Transverse colon (tissue), 4 donors: ENCODE results near the gene TIMP1. TPM values are rescaled to one million over a fixed set of nuclear protein-coding genes. Genes with fewer than 3 reads are reported as not detected.

ENCODE experiments used
- DNase-seq: peaks from one replicate; pipeline ENCODE4 v3.0.0-alpha.2; 2019
- H3K27ac ChIP-seq, 4 donors: fragments of 200-600 bp; sonication (generic); 2 replicates each; pipeline ENCODE4 v1.5.1; 2016 to 2018; ENCODE audit warnings: inconsistent platforms in 4 of 4
- H3K27me3 ChIP-seq: fragments of 200-600 bp; sonication (generic); 2 replicates; pipeline ENCODE4 v1.5.1; 2017; ENCODE audit warnings: inconsistent platforms
- H3K36me3 ChIP-seq, 4 donors: fragments of 200-600 bp; sonication (generic); 2 replicates each; pipeline ENCODE4 v1.5.1; 2017 to 2019; ENCODE audit warnings: inconsistent platforms in 4 of 4
- H3K4me1 ChIP-seq, 4 donors: fragments of 200-600 bp; sonication (generic); 2 replicates each; pipeline ENCODE4 v1.5.1; 2017 to 2020; ENCODE audit warnings: inconsistent platforms in 4 of 4
- H3K4me3 ChIP-seq, 4 donors: fragments of 200-600 bp; sonication (generic); 1 replicate in 1 of 4; 2 replicates in 3 of 4; pipeline versions ENCODE4 v1.5.1 to v1.6.1; 2017 to 2019; ENCODE audit warnings: inconsistent platforms in 4 of 4
- H3K9me3 ChIP-seq, 2 donors: fragments of 200-600 bp; sonication (generic); 2 replicates each; pipeline ENCODE4 v1.5.1; 2017 to 2019; ENCODE audit warnings: inconsistent platforms in 2 of 2
- EP300 ChIP-seq: sonication (generic); formaldehyde crosslinking; IDR thresholded peaks from one replicate; pipeline ENCODE4 v1.6.1; 2017; ENCODE audit warnings: antibody characterized with exemption, low read depth
- POLR2A ChIP-seq: fragments of 450-650 bp; IDR thresholded peaks from one replicate; pipeline ENCODE4 v1.6.1; 2016; ENCODE audit warnings: antibody characterized with exemption, mild to moderate bottlenecking, moderate library complexity
- POLR2AphosphoS5 ChIP-seq, 3 donors: sonication (generic); formaldehyde crosslinking; IDR thresholded peaks; one replicate each; pipeline ENCODE4 v1.6.1; 2016; ENCODE audit warnings: antibody characterized with exemption in 3 of 3
- WGBS, 2 donors: methylation state at CpG; one replicate each; pipeline ENCODE4 v1.1.5; 2018; ENCODE audit warnings: low coverage in 1 of 2; 5-methylcytosine and 5-hydroxymethylcytosine counted together
- in situ Hi-C, 4 donors: fragments of 200-750 bp; cut with MboI; loops; one replicate each; pipeline versions ENCODE4 v1.15.0 to v1.15.1; 2017; ENCODE audit warnings: low sequenced_read_pairs in 3 of 4, low pct_ligation_motif_present in 1 of 4, low pct_unique_long_range_greater_than_20kb in 1 of 4
- intact Hi-C: fragments of 100-400 bp; cut with DNase I; formaldehyde crosslinking; loops from one replicate; pipeline ENCODE4 v1.15.1; 2023; ENCODE audit warnings: low total_unique reads
- total RNA-seq, 4 donors: library from RNA; depleted of rRNA; stranded (reverse); fragments of >200 nt; gene quantifications; one replicate each; pipeline ENCODE4 v1.1.0, GENCODE V29; 2016
- TF ChIP-seq, protein P1 (sequence below), 5 experiments: fragments of 200-600 bp in 3 of 5; fragments of 450-650 bp in 2 of 5; sonication (generic) in 3 of 5; IDR thresholded peaks; 1 replicate in 2 of 5; 2 replicates in 3 of 5; pipeline ENCODE4 v1.5.1; 2016 to 2017; ENCODE audit warnings: antibody characterized with exemption in 5 of 5, inconsistent platforms in 3 of 5, mild to moderate bottlenecking in 2 of 5, moderate library complexity in 1 of 5

The TIMP1 gene
- total RNA-seq, 4 donors from 2014 or later = 14.2 to 83.0 (median 43.6) TPM

GRCh38 chrX:47561659-47562151, 20.5 kb upstream of the TIMP1 start:
- peaks cover 0 to 5% (median 0%) of the 10 kb centered on the region in 4 donors for H3K36me3 ChIP-seq
- WGBS, 2 donors = 43% methylated on average over 9 of the region's 9 CpGs; no CpG with 5 or more reads in 1 of the 2 donors
- H3K27ac ChIP-seq = peak overlapping the region; percentile 91 to 95 (median 95)
- no peaks in the 10 kb centered on the region for H3K27me3 ChIP-seq
- in situ Hi-C loops (loop anchor here in 1 of 4 donors (10.0 kb wide), 1 partner anchor 83 kb away; no protein-coding TSS in a partner anchor), intact Hi-C loops (no loop called here)
- TF ChIP-seq POLR2AphosphoS5 (IDR thresholded peaks at IDR 0.05) (no peak), POLR2A (no peak), EP300 (no peak)
- TF ChIP-seq, protein P1, sequence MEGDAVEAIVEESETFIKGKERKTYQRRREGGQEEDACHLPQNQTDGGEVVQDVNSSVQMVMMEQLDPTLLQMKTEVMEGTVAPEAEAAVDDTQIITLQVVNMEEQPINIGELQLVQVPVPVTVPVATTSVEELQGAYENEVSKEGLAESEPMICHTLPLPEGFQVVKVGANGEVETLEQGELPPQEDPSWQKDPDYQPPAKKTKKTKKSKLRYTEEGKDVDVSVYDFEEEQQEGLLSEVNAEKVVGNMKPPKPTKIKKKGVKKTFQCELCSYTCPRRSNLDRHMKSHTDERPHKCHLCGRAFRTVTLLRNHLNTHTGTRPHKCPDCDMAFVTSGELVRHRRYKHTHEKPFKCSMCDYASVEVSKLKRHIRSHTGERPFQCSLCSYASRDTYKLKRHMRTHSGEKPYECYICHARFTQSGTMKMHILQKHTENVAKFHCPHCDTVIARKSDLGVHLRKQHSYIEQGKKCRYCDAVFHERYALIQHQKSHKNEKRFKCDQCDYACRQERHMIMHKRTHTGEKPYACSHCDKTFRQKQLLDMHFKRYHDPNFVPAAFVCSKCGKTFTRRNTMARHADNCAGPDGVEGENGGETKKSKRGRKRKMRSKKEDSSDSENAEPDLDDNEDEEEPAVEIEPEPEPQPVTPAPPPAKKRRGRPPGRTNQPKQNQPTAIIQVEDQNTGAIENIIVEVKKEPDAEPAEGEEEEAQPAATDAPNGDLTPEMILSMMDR (IDR thresholded peaks at IDR 0.05) = no peak
- H3K9me3 ChIP-seq = no peaks in the 10 kb centered on the region
- peak overlapping the region; percentile 52 to 78 (median 66) for H3K4me3 ChIP-seq
- peaks cover 0 to 32% (median 6%) of the 10 kb centered on the region in 4 donors for H3K4me1 ChIP-seq
- DNase-seq = no peak

DNA sequence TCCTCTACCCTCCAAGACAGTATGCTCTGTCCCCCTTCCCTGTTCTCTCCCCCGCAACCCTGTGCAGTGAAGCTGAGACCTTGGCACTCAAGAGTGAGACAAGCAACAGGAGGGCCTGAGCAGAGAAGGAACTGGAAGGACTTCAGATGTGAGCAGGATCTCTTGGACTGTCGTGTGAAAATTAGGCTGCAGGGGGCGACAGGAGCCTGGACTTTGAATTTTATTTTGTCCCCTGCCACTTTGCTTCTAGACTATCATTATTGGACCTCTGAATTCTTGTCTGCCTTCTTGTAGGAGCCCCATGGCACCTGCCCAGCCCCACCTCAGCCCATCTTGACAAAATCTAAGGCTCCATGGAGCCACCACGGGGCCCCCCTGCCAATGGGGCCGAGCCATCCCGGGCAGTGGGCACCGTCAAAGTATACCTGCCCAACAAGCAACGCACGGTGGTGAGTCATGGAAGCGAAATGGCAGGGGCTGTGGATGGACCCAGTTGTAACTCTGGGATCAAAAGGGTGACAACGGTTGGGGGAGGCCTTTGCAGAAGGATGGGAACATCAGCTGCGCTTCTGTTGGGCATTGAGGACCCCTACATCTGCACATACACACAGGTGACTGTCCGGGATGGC, 19.5 kb upstream of the TIMP1 start:
- no peak for DNase-seq
- intact Hi-C loops (no loop called here), in situ Hi-C loops (loop anchor here in 1 of 4 donors (10.0 kb wide), 1 partner anchor 82 kb away; no protein-coding TSS in a partner anchor)
- H3K9me3 ChIP-seq = no peaks in the 10 kb centered on the region
- peaks cover 0 to 29% (median 6%) of the 10 kb centered on the region in 4 donors for H3K4me1 ChIP-seq
- WGBS, 2 donors = 71% methylated on average over 13 of the region's 13 CpGs; no CpG with 5 or more reads in 1 of the 2 donors
- H3K27ac ChIP-seq = no peak overlapping the region
- TF ChIP-seq POLR2A (no peak), EP300 (no peak), POLR2AphosphoS5 (IDR thresholded peaks at IDR 0.05) (no peak)
- TF ChIP-seq, protein P1 (IDR thresholded peaks at IDR 0.05) = peak in 3 of 5 experiments; percentile 12 to 19 (median 16)
- no peaks in the 10 kb centered on the region for H3K27me3 ChIP-seq
- no peak overlapping the region for H3K4me3 ChIP-seq
- peaks cover 0 to 5% (median 0%) of the 10 kb centered on the region in 4 donors for H3K36me3 ChIP-seq

- in situ Hi-C loops (loop anchor here in 1 of 4 donors (10.0 kb wide), 1 partner anchor 81 kb away; no protein-coding TSS in a partner anchor), intact Hi-C loops (no loop called here)
- WGBS, 2 donors = 74 to 80% methylated on average over 5 to 8 of the region's 8 CpGs
- H3K27me3 ChIP-seq = no peaks in the 10 kb centered on the region
- no peak for DNase-seq
- TF ChIP-seq, protein P1 (IDR thresholded peaks at IDR 0.05) = no peak
- TF ChIP-seq POLR2AphosphoS5 (IDR thresholded peaks at IDR 0.05) (no peak), POLR2A (no peak), EP300 (no peak)
- H3K36me3 ChIP-seq = peaks cover 0 to 5% (median 0%) of the 10 kb centered on the region in 4 donors
- H3K4me3 ChIP-seq = no peak overlapping the region
- no peak overlapping the region for H3K27ac ChIP-seq
- peaks cover 0 to 29% (median 6%) of the 10 kb centered on the region in 4 donors for H3K4me1 ChIP-seq
- H3K9me3 ChIP-seq = no peaks in the 10 kb centered on the region
These were observed 18.4 kb upstream of the TIMP1 start for GRCh38 chrX:47563801-47564315.

GRCh38 chrX:47564438-47565085, 17.7 kb upstream of the TIMP1 start:
- Histone ChIP-seq H3K4me1 (peaks cover 0 to 25% (median 6%) of the 10 kb centered on the region in 4 donors), H3K36me3 (peaks cover 0 to 5% (median 0%) of the 10 kb centered on the region in 4 donors), H3K27me3 (no peaks in the 10 kb centered on the region), H3K4me3 (no peak overlapping the region), H3K27ac (no peak overlapping the region), H3K9me3 (no peaks in the 10 kb centered on the region)
- in situ Hi-C loops = loop anchor here in 1 of 4 donors (10.0 kb wide), 1 partner anchor 80 kb away; no protein-coding TSS in a partner anchor
- no peak for DNase-seq
- 83% methylated on average over 12 of the region's 12 CpGs; no CpG with 5 or more reads in 1 of the 2 donors for WGBS, 2 donors
- TF ChIP-seq POLR2A (no peak), POLR2AphosphoS5 (IDR thresholded peaks at IDR 0.05) (no peak), EP300 (no peak)
- TF ChIP-seq, protein P1 (IDR thresholded peaks at IDR 0.05) = no peak
- intact Hi-C loops = no loop called here
